ENCODE data around the gene TMEM217.

DNA sequence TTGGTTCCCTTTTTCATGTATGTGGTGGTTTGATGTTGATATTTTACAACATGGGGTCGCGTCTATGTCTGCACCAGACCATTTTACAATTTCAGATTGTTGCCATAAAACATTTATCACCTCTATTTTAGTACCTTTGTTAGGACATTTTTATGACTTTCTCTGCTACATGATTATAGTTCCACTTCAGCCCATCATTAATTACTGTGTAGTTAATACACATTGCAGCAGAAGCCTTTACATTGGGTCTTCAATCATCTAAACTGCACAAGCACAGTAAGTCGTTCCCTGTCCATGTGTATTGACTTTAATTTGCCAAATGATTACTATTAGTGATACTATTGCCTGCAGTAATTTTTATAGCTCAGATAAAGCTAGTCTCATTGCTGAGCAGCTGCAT lies 15.7 kb upstream of the TMEM217 start:
- TF ChIP-seq POLR2AphosphoS5 (IDR thresholded peaks at IDR 0.05; ENCODE audit: low read depth, low read length) (no peak), SIN3A (IDR thresholded peaks at IDR 0.05; ENCODE audit: borderline replicate concordance, insufficient read depth, low read length) (no peak), TAF1 (IDR thresholded peaks at IDR 0.05; ENCODE audit: borderline replicate concordance, insufficient read depth, low read length) (no peak), FOXP2 (optimal IDR thresholded peaks at IDR 0.05; ENCODE audit: borderline replicate concordance, extremely low read depth, extremely low read length, insufficient read depth) (no peak)
- TF ChIP-seq, protein P1, sequence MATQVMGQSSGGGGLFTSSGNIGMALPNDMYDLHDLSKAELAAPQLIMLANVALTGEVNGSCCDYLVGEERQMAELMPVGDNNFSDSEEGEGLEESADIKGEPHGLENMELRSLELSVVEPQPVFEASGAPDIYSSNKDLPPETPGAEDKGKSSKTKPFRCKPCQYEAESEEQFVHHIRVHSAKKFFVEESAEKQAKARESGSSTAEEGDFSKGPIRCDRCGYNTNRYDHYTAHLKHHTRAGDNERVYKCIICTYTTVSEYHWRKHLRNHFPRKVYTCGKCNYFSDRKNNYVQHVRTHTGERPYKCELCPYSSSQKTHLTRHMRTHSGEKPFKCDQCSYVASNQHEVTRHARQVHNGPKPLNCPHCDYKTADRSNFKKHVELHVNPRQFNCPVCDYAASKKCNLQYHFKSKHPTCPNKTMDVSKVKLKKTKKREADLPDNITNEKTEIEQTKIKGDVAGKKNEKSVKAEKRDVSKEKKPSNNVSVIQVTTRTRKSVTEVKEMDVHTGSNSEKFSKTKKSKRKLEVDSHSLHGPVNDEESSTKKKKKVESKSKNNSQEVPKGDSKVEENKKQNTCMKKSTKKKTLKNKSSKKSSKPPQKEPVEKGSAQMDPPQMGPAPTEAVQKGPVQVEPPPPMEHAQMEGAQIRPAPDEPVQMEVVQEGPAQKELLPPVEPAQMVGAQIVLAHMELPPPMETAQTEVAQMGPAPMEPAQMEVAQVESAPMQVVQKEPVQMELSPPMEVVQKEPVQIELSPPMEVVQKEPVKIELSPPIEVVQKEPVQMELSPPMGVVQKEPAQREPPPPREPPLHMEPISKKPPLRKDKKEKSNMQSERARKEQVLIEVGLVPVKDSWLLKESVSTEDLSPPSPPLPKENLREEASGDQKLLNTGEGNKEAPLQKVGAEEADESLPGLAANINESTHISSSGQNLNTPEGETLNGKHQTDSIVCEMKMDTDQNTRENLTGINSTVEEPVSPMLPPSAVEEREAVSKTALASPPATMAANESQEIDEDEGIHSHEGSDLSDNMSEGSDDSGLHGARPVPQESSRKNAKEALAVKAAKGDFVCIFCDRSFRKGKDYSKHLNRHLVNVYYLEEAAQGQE (IDR thresholded peaks at IDR 0.05; ENCODE audit: insufficient read depth in 1 of 2, low read depth in 2 of 2, low read length in 2 of 2), result no peak
